Mesenchymal stem cell (in vitro differentiated cells and primary cell): ENCODE measurements around the gene KATNB1.
A peak's percentile ranks its signal among the peaks of the same experiment; 100 is the strongest.

ENCODE experiments used
- DNase-seq: peaks from one replicate; pipeline ENCODE4 v3.0.0-alpha.2; 2013
- H2AFZ ChIP-seq: one replicate; pipeline ENCODE4 v1.6.1; 2013; ENCODE audit warnings: low read depth, mild to moderate bottlenecking, control low read depth, inconsistent platforms, low read length, moderate library complexity
- H2AK5ac ChIP-seq: 2 replicates; pipeline ENCODE4 v1.6.1; 2013; ENCODE audit warnings: low read length, moderate library complexity, mild to moderate bottlenecking, inconsistent platforms; ENCODE audit not compliant: severe bottlenecking
- H2BK120ac ChIP-seq: one replicate; pipeline ENCODE4 v1.6.1; 2013; ENCODE audit warnings: low read depth, mild to moderate bottlenecking, inconsistent platforms, low read length, moderate library complexity
- H2BK12ac ChIP-seq, 2 experiments: one replicate each; pipeline ENCODE4 v1.6.1; 2013; ENCODE audit warnings: inconsistent platforms in 2 of 2, low read length in 2 of 2, mild to moderate bottlenecking in 2 of 2, moderate library complexity in 2 of 2, control low read depth in 1 of 2
- H2BK15ac ChIP-seq: one replicate; pipeline ENCODE4 v1.6.1; 2013; ENCODE audit warnings: mild to moderate bottlenecking, low read depth, inconsistent platforms; ENCODE audit not compliant: poor library complexity, severe bottlenecking
- H2BK5ac ChIP-seq: 2 replicates; pipeline ENCODE4 v1.6.1; 2013; ENCODE audit warnings: low read depth, mild to moderate bottlenecking, low read length, control low read depth, inconsistent platforms; ENCODE audit not compliant: poor library complexity, severe bottlenecking
- H3K14ac ChIP-seq, 2 experiments: one replicate each; pipeline ENCODE4 v1.6.1; 2013; ENCODE audit warnings: inconsistent platforms in 2 of 2, low read length in 2 of 2, control low read depth in 1 of 2, mild to moderate bottlenecking in 1 of 2, moderate library complexity in 1 of 2
- H3K18ac ChIP-seq, 2 experiments: one replicate each; pipeline ENCODE4 v1.6.1; 2013; ENCODE audit warnings: inconsistent platforms in 2 of 2, low read length in 2 of 2, control low read depth in 1 of 2, low read depth in 1 of 2, mild to moderate bottlenecking in 1 of 2
- H3K23ac ChIP-seq, 2 experiments: one replicate each; pipeline ENCODE4 v1.6.1; 2013; ENCODE audit warnings: inconsistent platforms in 2 of 2, low read length in 2 of 2, mild to moderate bottlenecking in 2 of 2, moderate library complexity in 2 of 2, control low read depth in 1 of 2
- H3K27ac ChIP-seq: 2 replicates; pipeline ENCODE4 v1.5.1; 2013; ENCODE audit warnings: mild to moderate bottlenecking, moderate library complexity, low read length, control low read depth, inconsistent platforms; ENCODE audit not compliant: poor library complexity, severe bottlenecking
- H3K27me3 ChIP-seq, 2 experiments: 2 replicates each; pipeline versions ENCODE4 v1.6.1 to v1.7.0; 2013; ENCODE audit warnings: low read length in 2 of 2, mild to moderate bottlenecking in 2 of 2, moderate library complexity in 2 of 2, control low read depth in 1 of 2, inconsistent platforms in 1 of 2; ENCODE audit not compliant: control insufficient read depth in 1 of 2, insufficient read depth in 1 of 2
- H3K36me3 ChIP-seq, 2 experiments: 2 replicates each; pipeline versions ENCODE4 v1.6.1 to v1.7.0; 2013; ENCODE audit warnings: low read length in 2 of 2, control low read depth in 1 of 2, inconsistent platforms in 1 of 2, low read depth in 1 of 2, mild to moderate bottlenecking in 1 of 2; ENCODE audit not compliant: insufficient read depth in 2 of 2, control insufficient read depth in 1 of 2
- H3K4ac ChIP-seq, 2 experiments: one replicate each; pipeline ENCODE4 v1.6.1; 2013; ENCODE audit warnings: inconsistent platforms in 2 of 2, low read length in 2 of 2, mild to moderate bottlenecking in 2 of 2, moderate library complexity in 2 of 2, control low read depth in 1 of 2, low read depth in 1 of 2
- H3K4me1 ChIP-seq: 2 replicates; pipeline ENCODE4 v1.6.1; 2013; ENCODE audit warnings: low read depth, low read length, control low read depth; ENCODE audit not compliant: control insufficient read depth, insufficient read depth
- H3K4me2 ChIP-seq: 2 replicates; pipeline ENCODE4 v1.6.1; 2013; ENCODE audit warnings: low read length, mild to moderate bottlenecking, inconsistent platforms; ENCODE audit not compliant: poor library complexity, severe bottlenecking
- H3K4me3 ChIP-seq, 2 experiments: 2 replicates each; pipeline versions ENCODE4 v1.5.1 to v1.7.0; 2013; ENCODE audit warnings: low read length in 2 of 2, mild to moderate bottlenecking in 2 of 2, control low read depth in 1 of 2, low read depth in 1 of 2; ENCODE audit not compliant: insufficient read depth in 1 of 2
- H3K79me1 ChIP-seq: replicated peaks from 2 replicates; pipeline ENCODE4 v1.6.1; 2013; ENCODE audit warnings: mild to moderate bottlenecking, control low read depth, low read length, inconsistent platforms; ENCODE audit not compliant: poor library complexity, severe bottlenecking
- H3K9ac ChIP-seq: 2 replicates; pipeline ENCODE4 v1.7.0; 2013; ENCODE audit warnings: mild to moderate bottlenecking, low read length, moderate library complexity
- H3K9me3 ChIP-seq: 2 replicates; pipeline ENCODE4 v1.7.0; 2013; ENCODE audit warnings: mild to moderate bottlenecking, low read length; ENCODE audit not compliant: control insufficient read depth
- H4K8ac ChIP-seq: one replicate; pipeline ENCODE4 v1.6.1; 2013; ENCODE audit warnings: inconsistent platforms, mild to moderate bottlenecking, low read length, moderate library complexity
- H4K91ac ChIP-seq: one replicate; pipeline ENCODE4 v1.6.1; 2013; ENCODE audit warnings: mild to moderate bottlenecking, low read length, inconsistent platforms
- WGBS: methylation state at CpG from one replicate; pipeline ENCODE4 v1.1.7; 2013; ENCODE audit warnings: mixed read lengths; 5-methylcytosine and 5-hydroxymethylcytosine counted together

The KATNB1 gene

DNA sequence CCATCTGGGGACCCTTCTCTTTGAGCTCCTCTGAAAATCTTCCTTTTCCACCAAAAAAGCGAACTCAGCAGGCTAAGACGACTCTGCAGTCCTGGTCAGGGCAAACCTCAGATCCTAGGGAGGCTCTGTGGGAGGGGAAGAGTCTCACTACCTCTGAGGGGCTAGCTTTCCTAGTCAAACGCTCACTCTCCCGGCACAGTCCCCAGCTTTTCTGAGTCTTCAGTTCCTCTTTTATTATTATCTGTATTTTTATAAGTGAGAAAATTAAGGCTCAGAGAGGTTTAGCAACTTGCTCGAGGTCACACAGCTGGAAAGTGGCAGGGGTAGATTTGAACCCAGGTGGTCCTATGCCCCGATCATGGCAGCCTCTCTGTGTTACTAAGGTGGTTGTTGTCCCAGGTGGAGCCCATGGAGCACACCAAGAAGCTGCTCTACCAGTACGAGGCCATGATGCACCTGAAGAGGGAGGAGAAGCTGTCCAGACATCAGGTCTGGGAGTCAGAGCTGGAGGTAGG lies 9.1 kb upstream of the KATNB1 start:
- Histone ChIP-seq H3K9ac (no peak overlapping the region), H3K4me3 (no peak overlapping the region), H3K9me3 (no peaks in the 10 kb centered on the region), H2BK5ac (no peak overlapping the region), H3K4ac (no peak overlapping the region), H3K18ac (no peak overlapping the region), H3K23ac (no peak overlapping the region), H3K79me1 (no peaks in the 10 kb centered on the region), H3K4me1 (no peaks in the 10 kb centered on the region), H3K4me2 (no peak overlapping the region), H2BK12ac (no peak overlapping the region), H4K8ac (no peak overlapping the region), H3K14ac (no peak overlapping the region), H3K36me3 (no peaks in the 10 kb centered on the region), H2BK120ac (no peak overlapping the region), H4K91ac (no peak overlapping the region), H3K27me3 (peaks cover 4 to 13% of the 10 kb centered on the region in 2 experiments), H2AFZ (no peak overlapping the region), H3K27ac (no peak overlapping the region), H2BK15ac (no peak overlapping the region), H2AK5ac (no peak overlapping the region)
- no peak for DNase-seq
- WGBS: 78% methylated on average over 5 of the region's 7 CpGs

DNA sequence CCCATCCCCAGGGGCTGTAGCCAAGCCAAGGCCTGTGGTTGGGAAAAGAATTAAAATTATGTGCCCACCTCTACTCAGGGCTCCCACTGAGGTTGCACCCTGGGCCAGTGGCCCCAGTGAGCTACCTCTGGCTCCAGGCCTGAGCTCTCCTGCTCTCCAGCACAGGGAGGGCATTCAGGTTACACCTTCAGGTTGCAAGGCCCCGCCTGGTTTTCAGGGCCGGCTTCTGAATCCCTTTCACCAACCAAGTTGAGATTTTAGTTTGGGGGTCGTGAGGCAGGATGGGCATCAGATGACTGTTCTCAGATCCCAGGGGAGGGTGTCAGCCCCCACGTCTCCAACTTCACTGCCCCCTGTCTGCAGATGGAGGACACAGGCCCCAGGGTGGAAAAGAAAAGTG lies 8.0 kb upstream of the KATNB1 start:
- DNase-seq: no peak
- H3K27ac ChIP-seq: no peak overlapping the region
- 20% methylated on average over 1 of the region's 4 CpGs for WGBS
- no peaks in the 10 kb centered on the region for H3K4me1 ChIP-seq
- H3K9me3 ChIP-seq: peaks cover under 1% of the 10 kb centered on the region
- H2BK12ac ChIP-seq: no peak overlapping the region
- H3K4me3 ChIP-seq: no peak overlapping the region
- H4K8ac ChIP-seq: no peak overlapping the region
- H3K79me1 ChIP-seq: no peaks in the 10 kb centered on the region
- H3K36me3 ChIP-seq: no peaks in the 10 kb centered on the region
- no peak overlapping the region for H4K91ac ChIP-seq
- H3K4me2 ChIP-seq: no peak overlapping the region
- no peak overlapping the region for H2AK5ac ChIP-seq
- H2BK15ac ChIP-seq: no peak overlapping the region
- H2BK5ac ChIP-seq: no peak overlapping the region
- H2BK120ac ChIP-seq: no peak overlapping the region
- no peak overlapping the region for H3K18ac ChIP-seq
- H3K23ac ChIP-seq: no peak overlapping the region
- no peak overlapping the region for H3K9ac ChIP-seq
- peaks cover 6 to 13% of the 10 kb centered on the region in 2 experiments for H3K27me3 ChIP-seq
- H2AFZ ChIP-seq: no peak overlapping the region
- no peak overlapping the region for H3K14ac ChIP-seq
- H3K4ac ChIP-seq: no peak overlapping the region

DNA sequence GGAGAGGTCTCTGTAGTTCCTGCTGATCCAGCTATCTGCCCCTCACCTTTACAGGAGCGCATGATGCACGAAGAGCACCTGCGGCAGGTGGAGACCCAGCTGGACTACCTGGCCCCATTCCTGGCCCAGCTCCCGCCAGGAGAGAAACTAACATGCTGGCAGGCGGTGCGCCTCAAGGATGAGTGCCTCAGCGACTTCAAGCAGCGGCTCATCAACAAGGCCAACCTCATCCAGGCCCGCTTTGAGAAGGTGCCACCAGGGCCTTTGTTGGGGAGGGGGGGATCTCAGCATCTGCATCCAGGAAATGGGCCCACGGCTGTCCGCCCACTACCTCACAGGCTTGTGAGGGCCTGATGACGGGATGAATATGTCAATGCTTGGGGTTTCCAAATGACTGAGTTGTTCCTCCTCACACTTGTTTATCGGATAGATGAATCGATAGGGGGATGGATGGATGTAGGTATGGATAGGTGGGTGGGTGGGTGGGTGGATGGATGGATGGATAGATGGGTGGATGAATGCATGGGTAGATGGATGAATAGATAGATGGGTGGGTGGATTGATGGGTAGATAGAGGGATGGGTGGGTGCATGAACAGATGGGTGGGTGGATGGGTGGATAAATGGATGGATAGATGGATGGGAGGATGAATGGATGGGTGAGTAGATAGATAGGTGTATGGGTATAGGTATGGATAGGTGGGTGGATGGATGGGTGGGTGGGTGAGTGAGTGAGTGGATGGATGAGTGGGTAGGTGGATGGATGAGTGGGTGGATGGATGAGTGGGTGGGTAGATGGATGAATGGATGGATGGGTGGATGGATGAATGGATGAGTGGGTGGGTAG lies 7.0 kb upstream of the KATNB1 start:
- H3K14ac ChIP-seq: no peak overlapping the region
- H2BK120ac ChIP-seq: no peak overlapping the region
- no peak overlapping the region for H3K4me2 ChIP-seq
- H3K36me3 ChIP-seq: no peaks in the 10 kb centered on the region
- DNase-seq: no peak
- no peak overlapping the region for H3K27ac ChIP-seq
- no peaks in the 10 kb centered on the region for H3K79me1 ChIP-seq
- no peak overlapping the region for H2AFZ ChIP-seq
- no peak overlapping the region for H2BK5ac ChIP-seq
- no peak overlapping the region for H3K23ac ChIP-seq
- peak overlapping the region; percentile 18 for H2BK15ac ChIP-seq
- no peak overlapping the region for H3K18ac ChIP-seq
- no peak overlapping the region for H3K9ac ChIP-seq
- no peak overlapping the region for H2BK12ac ChIP-seq
- no peaks in the 10 kb centered on the region for H3K4me1 ChIP-seq
- no peak overlapping the region for H2AK5ac ChIP-seq
- H3K9me3 ChIP-seq: peaks cover 6% of the 10 kb centered on the region
- no peak overlapping the region for H3K4me3 ChIP-seq
- 92% methylated on average over 14 of the region's 14 CpGs for WGBS
- peaks cover 6 to 13% of the 10 kb centered on the region in 2 experiments for H3K27me3 ChIP-seq
- no peak overlapping the region for H3K4ac ChIP-seq
- no peak overlapping the region for H4K91ac ChIP-seq
- H4K8ac ChIP-seq: no peak overlapping the region

DNA sequence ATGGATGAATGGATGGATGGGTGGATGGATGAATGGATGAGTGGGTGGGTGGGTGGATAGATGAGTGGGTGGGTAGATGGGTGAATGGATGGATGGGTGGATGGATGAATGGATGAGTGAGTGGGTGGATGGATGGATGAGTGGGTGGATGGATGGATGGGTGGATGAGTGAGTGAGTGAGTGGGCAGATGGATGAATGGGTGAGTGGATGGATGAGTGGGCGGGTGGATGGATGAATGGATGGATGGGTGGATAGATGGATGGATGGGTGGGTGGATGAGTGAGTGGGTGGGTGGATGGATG lies 6.4 kb upstream of the KATNB1 start:
- no peak overlapping the region for H3K9ac ChIP-seq
- no peak overlapping the region for H4K8ac ChIP-seq
- no peak overlapping the region for H2BK12ac ChIP-seq
- no peaks in the 10 kb centered on the region for H3K4me1 ChIP-seq
- H4K91ac ChIP-seq: no peak overlapping the region
- no peak overlapping the region for H3K4me2 ChIP-seq
- WGBS: 54% methylated on average over 1 of the region's 1 CpG
- H3K9me3 ChIP-seq: peaks cover 6% of the 10 kb centered on the region
- no peak overlapping the region for H3K18ac ChIP-seq
- no peak overlapping the region for H2BK15ac ChIP-seq
- peaks cover 6 to 13% of the 10 kb centered on the region in 2 experiments for H3K27me3 ChIP-seq
- H2AFZ ChIP-seq: no peak overlapping the region
- no peak overlapping the region for H2BK5ac ChIP-seq
- no peaks in the 10 kb centered on the region for H3K36me3 ChIP-seq
- no peak overlapping the region for H2AK5ac ChIP-seq
- no peaks in the 10 kb centered on the region for H3K79me1 ChIP-seq
- no peak for DNase-seq
- no peak overlapping the region for H3K14ac ChIP-seq
- H3K4ac ChIP-seq: no peak overlapping the region
- no peak overlapping the region for H3K27ac ChIP-seq
- H3K4me3 ChIP-seq: no peak overlapping the region
- H2BK120ac ChIP-seq: no peak overlapping the region
- no peak overlapping the region for H3K23ac ChIP-seq
